Natural killer cell (primary cell): ENCODE measurements around the gene PLSCR4. TPM values are rescaled to one million over a fixed set of nuclear protein-coding genes. Genes with fewer than 3 reads are reported as not detected.

Experiments
- ATAC-seq, 3 donors: fragments of 150-1000 bp in 2 of 3; fragments of 200-7000 bp in 1 of 3; cut with Tn5 transposase; 1 replicate in 1 of 3; 2 replicates in 2 of 3; pipeline ENCODE4 v1.10.0; 2021; ENCODE audit warnings: mild to moderate bottlenecking in 2 of 3, moderate library complexity in 2 of 3
- DNase-seq, 2 donors: peaks; one replicate each; pipeline versions ENCODE4 v3.0.0 to v3.0.0-alpha.2; 2013 to 2021; ENCODE audit warnings: mixed read lengths in 1 of 2
- H3K27ac ChIP-seq: one replicate; pipeline ENCODE4 v1.5.1; 2013; ENCODE audit warnings: mild to moderate bottlenecking, low read length
- H3K27me3 ChIP-seq: one replicate; pipeline ENCODE4 v1.6.1; 2013; ENCODE audit warnings: low read length; ENCODE audit not compliant: control insufficient read depth, insufficient read depth
- H3K36me3 ChIP-seq: one replicate; pipeline ENCODE4 v1.6.1; 2013; ENCODE audit warnings: low read length; ENCODE audit not compliant: control insufficient read depth, insufficient read depth
- H3K4me1 ChIP-seq: one replicate; pipeline ENCODE4 v1.6.1; 2013; ENCODE audit warnings: low read length; ENCODE audit not compliant: control insufficient read depth, insufficient read depth
- H3K4me3 ChIP-seq: one replicate; pipeline ENCODE4 v1.5.1; 2013; ENCODE audit warnings: low read length
- H3K9me3 ChIP-seq: one replicate; pipeline ENCODE4 v1.6.1; 2013; ENCODE audit warnings: low read length; ENCODE audit not compliant: control insufficient read depth, insufficient read depth
- H3K27ac Mint-ChIP-seq, 2 donors: one replicate each; pipeline ENCODE4 v1.8.0; 2022; ENCODE audit warnings: mild to moderate bottlenecking in 2 of 2, mixed read lengths in 2 of 2, moderate library complexity in 1 of 2
- H3K27me3 Mint-ChIP-seq, 2 donors: one replicate each; pipeline ENCODE4 v1.8.0; 2022; ENCODE audit warnings: low read depth in 2 of 2, mixed read lengths in 2 of 2
- H3K36me3 Mint-ChIP-seq: one replicate; pipeline ENCODE4 v1.8.0; 2022; ENCODE audit warnings: mixed read lengths
- H3K4me1 Mint-ChIP-seq, 2 donors: one replicate each; pipeline ENCODE4 v1.8.0; 2022; ENCODE audit warnings: mixed read lengths in 2 of 2
- H3K4me3 Mint-ChIP-seq: one replicate; pipeline ENCODE4 v1.8.0; 2022; ENCODE audit warnings: mild to moderate bottlenecking, moderate library complexity, mixed read lengths
- H3K9me3 Mint-ChIP-seq, 2 donors: one replicate each; pipeline ENCODE4 v1.8.0; 2022; ENCODE audit warnings: mixed read lengths in 2 of 2
- WGBS: methylation state at CpG from one replicate; pipeline ENCODE4 v1.1.7; 2013; ENCODE audit warnings: missing lambda C conversion rate; ENCODE audit not compliant: insufficient coverage; 5-methylcytosine and 5-hydroxymethylcytosine counted together
- intact Hi-C: fragments of 100-400 bp; cut with micrococcal nuclease; formaldehyde crosslinking; loops from one replicate; pipeline ENCODE4 v1.14.2; 2022
- total RNA-seq, 4 donors: library from RNA; stranded (reverse); fragments of 120-200 nt in 1 of 4; gene quantifications; one replicate each; pipeline versions ENCODE4 v1.2.3 to v1.2.4, GENCODE V29; 2013 to 2022
- TF ChIP-seq, protein P1 (sequence below): fragments of 200-600 bp; IDR thresholded peaks from one replicate; pipeline ENCODE4 v1.8.0; 2022; ENCODE audit warnings: antibody characterized with exemption

The PLSCR4 gene
- total RNA-seq, 3 donors from 2014 or later (not counting 1 experiment from before 2014, with no cell fraction given), result 0.11 to 0.21 TPM; not detected in 1

DNA sequence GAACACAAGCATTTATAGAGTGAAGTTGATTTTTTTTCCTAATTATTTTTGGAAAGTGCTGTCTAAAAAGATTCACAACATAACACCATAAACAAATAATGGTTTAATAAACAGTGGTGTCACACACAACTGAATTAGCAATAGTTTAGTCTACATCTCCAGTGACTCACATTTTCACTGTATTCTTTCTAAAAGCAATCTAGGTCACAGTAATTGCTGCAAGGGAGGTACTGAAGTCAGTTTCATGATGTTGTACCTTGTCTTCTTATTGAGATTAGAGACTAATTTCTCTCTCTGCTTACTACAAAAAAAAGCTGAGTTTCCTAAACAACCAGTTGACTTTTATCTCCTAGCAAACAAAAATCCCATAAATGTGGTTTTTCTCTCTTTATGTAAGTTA lies 29.6 kb downstream of the PLSCR4 start:
- DNase-seq, result no peak
- no peak overlapping the region for H3K27ac ChIP-seq
- H3K36me3 ChIP-seq, result no peaks in the 10 kb centered on the region
- Mint-ChIP-seq H3K27ac (no peak overlapping the region), H3K36me3 (no peaks in the 10 kb centered on the region), H3K4me3 (no peak overlapping the region), H3K27me3 (no peaks in the 10 kb centered on the region), H3K4me1 (no peaks in the 10 kb centered on the region), H3K9me3 (no peaks in the 10 kb centered on the region)
- intact Hi-C loops, result no loop called here
- H3K27me3 ChIP-seq, result no peaks in the 10 kb centered on the region
- no peak overlapping the region for H3K4me3 ChIP-seq
- no peaks in the 10 kb centered on the region for H3K9me3 ChIP-seq
- ATAC-seq, result no peak
- TF ChIP-seq, protein P1, sequence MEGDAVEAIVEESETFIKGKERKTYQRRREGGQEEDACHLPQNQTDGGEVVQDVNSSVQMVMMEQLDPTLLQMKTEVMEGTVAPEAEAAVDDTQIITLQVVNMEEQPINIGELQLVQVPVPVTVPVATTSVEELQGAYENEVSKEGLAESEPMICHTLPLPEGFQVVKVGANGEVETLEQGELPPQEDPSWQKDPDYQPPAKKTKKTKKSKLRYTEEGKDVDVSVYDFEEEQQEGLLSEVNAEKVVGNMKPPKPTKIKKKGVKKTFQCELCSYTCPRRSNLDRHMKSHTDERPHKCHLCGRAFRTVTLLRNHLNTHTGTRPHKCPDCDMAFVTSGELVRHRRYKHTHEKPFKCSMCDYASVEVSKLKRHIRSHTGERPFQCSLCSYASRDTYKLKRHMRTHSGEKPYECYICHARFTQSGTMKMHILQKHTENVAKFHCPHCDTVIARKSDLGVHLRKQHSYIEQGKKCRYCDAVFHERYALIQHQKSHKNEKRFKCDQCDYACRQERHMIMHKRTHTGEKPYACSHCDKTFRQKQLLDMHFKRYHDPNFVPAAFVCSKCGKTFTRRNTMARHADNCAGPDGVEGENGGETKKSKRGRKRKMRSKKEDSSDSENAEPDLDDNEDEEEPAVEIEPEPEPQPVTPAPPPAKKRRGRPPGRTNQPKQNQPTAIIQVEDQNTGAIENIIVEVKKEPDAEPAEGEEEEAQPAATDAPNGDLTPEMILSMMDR, result no peak
- H3K4me1 ChIP-seq, result no peaks in the 10 kb centered on the region

DNA sequence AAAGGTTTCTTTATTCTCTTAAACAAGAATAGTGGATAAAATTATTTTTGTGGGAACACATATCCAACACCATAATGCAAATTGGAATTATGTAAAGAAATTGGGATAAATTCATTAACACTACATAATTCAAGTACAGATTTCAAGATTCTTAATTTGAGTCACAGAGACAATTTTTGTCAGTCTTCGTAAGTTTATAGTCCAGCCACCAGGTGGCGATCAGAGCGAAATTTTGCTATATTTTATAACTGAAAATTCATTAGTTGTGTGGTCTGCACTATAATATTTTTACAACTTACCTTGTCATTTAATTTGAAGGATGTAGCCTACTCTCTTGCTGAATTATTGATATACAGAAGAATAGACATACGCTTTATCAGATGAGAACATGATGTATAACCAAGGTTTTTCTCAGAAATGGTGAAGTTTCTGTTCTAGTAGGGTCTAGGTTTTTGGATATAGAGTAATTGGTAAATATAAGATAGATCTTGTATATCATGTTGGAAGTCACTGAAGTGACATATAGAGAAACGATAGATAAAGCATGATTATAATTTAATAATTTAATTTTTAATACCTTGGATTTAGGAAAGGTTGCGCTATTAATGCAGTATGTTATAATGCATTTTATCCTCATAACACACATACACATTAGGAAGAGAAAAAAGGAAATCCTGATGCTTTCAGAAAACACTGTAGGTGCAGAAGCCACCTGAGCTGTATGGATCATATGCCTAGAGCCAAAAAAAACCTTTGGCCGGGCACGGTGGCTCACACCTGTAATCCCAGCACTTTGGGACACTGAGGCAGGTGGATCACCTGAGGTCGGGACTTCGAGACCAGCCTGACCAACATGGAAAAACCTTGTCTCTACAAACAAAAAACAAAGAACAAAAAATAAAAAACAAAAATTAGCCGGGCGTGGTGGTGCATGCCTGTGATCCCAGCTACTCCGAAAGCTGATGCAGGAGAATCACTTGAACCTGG lies 31.7 kb downstream of the PLSCR4 start:
- Histone ChIP-seq H3K9me3 (no peaks in the 10 kb centered on the region), H3K4me3 (no peak overlapping the region), H3K4me1 (no peaks in the 10 kb centered on the region), H3K36me3 (no peaks in the 10 kb centered on the region), H3K27ac (no peak overlapping the region), H3K27me3 (no peaks in the 10 kb centered on the region)
- Mint-ChIP-seq H3K4me3 (no peak overlapping the region), H3K27me3 (no peaks in the 10 kb centered on the region), H3K36me3 (no peaks in the 10 kb centered on the region), H3K9me3 (no peaks in the 10 kb centered on the region), H3K4me1 (no peaks in the 10 kb centered on the region), H3K27ac (no peak overlapping the region)
- no peak for ATAC-seq
- DNase-seq, result peak in 1 of 2 donors; percentile 63
- TF ChIP-seq, protein P1, result peak; percentile 72
- intact Hi-C loops, result loop anchor here (1.0 kb wide), 1 partner anchor 358 kb away; no protein-coding TSS in a partner anchor
- WGBS, result 90% methylated on average over 8 of the region's 13 CpGs

DNA sequence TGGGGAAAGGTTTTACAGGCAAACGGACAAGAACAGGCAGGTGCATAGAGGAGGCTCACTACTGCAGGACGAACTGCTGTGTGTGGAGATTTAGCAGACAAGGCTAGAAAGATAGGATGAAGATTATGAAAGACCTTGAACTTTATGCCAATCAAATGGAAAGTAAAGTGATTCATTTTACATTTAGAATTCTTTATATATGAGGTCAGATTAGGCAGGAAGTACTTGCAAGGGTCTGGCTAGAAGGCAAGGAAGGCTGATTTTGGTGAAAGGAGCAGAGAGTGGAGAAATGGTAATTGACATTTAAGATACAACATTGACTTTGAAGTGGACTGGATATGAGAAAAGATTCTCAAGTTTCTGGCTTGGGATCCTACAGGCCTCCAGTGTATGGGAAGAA lies 33.6 kb downstream of the PLSCR4 start:
- ATAC-seq, result no peak

More for the DNA sequence above, 33.6 kb downstream of the PLSCR4 start:
- Mint-ChIP-seq H3K4me1 (no peaks in the 10 kb centered on the region), H3K4me3 (no peak overlapping the region), H3K27ac (no peak overlapping the region), H3K36me3 (no peaks in the 10 kb centered on the region), H3K27me3 (no peaks in the 10 kb centered on the region), H3K9me3 (no peaks in the 10 kb centered on the region)
- DNase-seq, result no peak
- intact Hi-C loops, result no loop called here
- H3K27me3 ChIP-seq, result no peaks in the 10 kb centered on the region
- WGBS, result 87% methylated on average over 2 of the region's 2 CpGs
- no peaks in the 10 kb centered on the region for H3K9me3 ChIP-seq
- no peak overlapping the region for H3K4me3 ChIP-seq
- no peaks in the 10 kb centered on the region for H3K36me3 ChIP-seq
- H3K4me1 ChIP-seq, result no peaks in the 10 kb centered on the region
- TF ChIP-seq, protein P1, result no peak
- no peak overlapping the region for H3K27ac ChIP-seq
